NCI-H2107 (cell line): ENCODE measurements around the gene SLC2A1.

Source experiments
- DNase-seq: peaks from one replicate; lab custom pipeline; 2025; lab: John Stamatoyannopoulos, UW

SLC2A1 gene

GRCh38 chr1:42960122-42960390 lies 1.4 kb upstream of the SLC2A1 start:
- DNase-seq: no peak

GRCh38 chr1:42957880-42958487 lies 684 bp downstream of the SLC2A1 start:
- peak; percentile 50 for DNase-seq

GRCh38 chr1:42957229-42957879 lies 1.3 kb downstream of the SLC2A1 start:
- DNase-seq: no peak

GRCh38 chr1:42956739-42957138 lies 1.9 kb downstream of the SLC2A1 start:
- DNase-seq: no peak

- DNase-seq: no peak
Observed at GRCh38 chr1:42955311-42956063, 3.2 kb downstream of the SLC2A1 start.

DNA sequence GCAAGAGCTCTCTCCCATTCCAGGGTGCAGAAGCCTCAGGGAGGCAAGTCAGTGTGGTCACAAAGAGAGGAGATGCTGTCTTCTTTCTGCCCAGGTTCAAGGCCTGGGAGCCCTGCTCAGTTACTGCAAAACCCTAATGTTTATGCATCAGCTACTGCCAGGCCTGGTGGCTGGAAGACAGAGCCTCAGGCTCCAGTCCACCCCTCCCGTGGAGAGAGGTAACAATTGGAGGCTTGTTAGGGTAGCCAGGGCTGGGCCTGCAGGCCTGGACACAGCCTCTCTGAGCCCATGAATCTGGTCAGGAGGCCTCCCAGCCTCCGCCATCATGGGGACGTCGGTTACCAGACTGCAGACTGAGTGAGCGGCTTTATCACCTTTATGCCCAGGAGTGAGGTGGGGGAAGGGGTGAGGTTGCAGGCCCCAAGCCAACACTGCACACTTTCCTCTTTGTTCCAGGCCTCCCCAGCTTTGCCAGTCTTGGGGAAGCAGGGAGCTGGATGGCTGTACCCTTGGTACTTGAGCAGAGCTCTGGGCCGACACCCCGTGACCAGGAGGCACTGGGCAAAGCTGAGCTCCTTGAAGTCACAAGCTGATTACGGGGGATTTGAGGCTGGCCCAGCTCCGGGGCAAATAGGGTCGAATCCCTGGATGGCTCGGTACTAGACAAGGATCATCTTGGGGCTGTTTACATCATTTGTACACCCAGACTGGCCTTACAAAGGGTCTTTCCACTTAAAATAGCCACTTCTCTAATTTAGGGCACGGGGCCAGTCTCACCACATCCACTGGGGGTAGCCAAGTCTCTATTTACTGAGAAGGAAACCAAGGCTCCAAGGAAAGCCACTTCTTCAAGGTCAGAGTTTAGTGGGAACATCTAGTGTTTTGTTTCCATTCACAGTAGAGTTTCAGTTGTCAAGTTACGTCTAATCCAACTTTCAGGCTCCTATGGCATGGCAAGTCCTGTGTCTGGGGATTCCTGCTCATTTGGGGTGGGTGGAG lies 5.2 kb downstream of the SLC2A1 start:
- no peak for DNase-seq

GRCh38 chr1:42952303-42953001 lies 6.2 kb downstream of the SLC2A1 start:
- no peak for DNase-seq

DNA sequence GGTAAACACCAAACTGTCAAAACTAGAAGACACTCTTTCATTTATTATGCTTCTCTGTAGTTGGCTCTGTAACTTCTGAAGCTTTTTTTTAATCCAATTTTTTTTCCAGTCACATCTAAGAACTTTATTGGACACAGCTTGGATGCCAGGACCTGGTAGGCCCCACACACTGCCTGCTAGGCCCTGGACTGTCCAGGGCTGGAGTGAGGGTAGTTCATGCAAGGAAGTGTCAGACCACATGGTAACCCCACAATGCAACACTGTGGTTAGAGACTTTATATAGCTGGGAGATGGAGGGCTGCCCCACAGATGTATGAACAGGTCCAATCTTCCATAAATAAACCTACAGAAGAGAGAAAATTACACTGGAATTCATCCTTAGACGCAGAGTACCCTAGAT lies 7.1 kb downstream of the SLC2A1 start:
- DNase-seq: no peak

GRCh38 chr1:42950116-42950481 lies 8.6 kb downstream of the SLC2A1 start:
- no peak for DNase-seq

DNA sequence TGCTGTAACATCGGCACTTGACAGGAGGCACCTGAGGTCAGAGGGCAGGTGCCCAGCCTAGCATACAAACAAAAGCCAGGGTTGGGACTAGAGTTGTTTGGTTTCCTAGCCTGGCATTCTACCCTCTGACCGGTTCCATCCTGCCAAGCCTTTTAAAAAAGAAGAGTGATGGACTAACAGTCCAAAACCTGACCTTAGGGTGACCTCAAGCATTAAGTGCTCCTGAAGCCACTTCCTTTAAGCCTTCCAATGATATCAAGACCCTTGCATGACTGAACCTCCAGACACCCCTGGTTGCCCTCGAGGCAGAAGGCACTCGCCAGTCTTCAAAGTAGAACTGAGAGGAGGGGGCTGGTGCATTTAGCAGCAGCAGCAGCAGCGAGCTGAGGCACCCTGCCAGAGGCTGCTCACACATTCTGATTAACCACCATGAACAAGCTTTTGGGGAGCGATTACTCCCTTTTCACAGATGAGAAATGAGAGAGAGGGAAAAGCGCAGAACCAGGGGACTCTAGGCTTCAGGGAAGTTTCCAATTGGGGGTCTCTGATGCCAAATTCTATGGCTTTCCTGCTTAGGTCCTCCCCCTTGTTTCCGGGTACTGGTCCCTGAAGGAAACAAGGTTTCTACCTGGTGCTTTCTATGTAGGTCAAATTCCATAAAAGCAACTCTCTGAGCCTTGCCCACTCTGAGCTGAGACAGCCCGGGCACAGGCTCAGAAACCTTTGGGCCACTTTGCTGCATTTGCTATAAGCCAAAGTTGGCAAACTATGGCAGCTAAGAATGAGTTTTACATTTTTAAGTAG lies 9.2 kb downstream of the SLC2A1 start:
- no peak for DNase-seq

DNA sequence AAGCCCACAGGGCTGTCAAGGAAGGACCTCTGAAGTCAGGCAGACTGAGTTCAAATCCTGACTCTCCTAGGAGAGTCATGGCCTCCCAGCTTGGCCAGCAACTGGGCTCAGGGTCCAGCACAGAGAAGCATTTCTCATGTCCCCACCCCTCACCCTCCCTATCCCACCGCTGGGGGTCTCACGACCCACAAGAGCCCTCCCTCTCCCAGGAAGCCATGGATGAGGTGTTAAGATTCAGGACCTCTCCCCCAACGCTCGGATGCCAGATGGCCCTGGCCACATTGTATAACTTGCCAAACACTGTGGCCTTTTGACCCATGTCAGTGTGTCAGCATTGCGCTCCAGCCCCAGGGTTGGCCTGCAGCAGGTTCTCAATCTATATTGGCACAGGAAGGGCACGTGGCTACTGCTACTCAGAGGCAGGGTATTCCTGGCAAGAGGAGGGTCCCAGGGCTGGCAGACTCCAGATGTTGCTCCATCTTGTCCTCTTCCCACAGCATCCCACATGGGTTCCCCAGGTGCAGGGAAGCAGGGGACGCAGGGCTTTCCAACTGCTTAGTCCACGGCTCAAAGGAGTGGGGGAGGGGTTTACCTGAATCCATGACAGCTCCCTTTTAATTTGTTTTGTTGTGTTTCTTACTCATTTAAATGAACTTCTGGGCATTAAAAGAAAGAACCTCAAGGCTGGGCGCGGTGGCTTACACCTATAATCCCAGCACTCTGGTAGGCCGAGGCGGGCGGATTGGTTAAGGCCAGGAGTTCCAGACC lies 10.5 kb downstream of the SLC2A1 start:
- no peak for DNase-seq

- DNase-seq: no peak
Observed at GRCh38 chr1:42947117-42947516, 11.6 kb downstream of the SLC2A1 start.

DNA sequence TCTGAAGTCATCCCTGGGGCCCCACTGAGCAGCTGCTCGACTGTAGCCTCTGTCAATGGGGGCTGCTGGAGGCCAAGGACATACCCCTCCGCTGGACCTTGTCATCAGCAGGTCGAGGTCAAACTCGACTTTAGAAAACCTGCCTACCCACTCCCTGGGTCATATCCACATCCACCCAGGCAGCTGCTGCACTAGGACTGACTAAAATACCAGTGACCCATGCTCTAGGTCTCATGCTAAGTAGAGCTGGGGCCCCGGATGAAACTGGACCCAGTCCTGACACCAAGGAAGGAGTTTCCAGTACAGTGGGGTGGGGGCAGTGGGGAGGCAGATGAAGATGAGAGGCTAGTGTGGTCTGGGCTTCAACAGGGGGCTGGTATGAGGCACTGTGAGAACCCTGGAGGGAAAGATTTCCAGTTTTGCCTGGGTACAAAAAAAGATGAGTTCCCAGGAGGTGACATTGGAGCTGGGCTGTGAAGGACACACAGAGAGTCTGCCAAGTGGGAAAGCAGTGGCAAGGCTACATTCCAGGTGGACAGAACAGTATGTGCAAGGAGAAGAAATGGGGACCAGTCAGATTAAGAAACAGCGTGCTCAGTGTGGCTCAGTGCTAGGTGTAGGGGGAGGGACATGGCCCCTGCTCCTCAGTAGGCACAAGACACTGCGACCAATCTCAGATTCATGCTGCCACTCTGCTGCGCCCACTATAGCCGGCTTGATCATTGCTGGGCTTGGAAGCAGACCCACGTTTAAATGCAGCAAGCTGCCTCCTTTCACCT lies 12.4 kb downstream of the SLC2A1 start:
- no peak for DNase-seq

DNA sequence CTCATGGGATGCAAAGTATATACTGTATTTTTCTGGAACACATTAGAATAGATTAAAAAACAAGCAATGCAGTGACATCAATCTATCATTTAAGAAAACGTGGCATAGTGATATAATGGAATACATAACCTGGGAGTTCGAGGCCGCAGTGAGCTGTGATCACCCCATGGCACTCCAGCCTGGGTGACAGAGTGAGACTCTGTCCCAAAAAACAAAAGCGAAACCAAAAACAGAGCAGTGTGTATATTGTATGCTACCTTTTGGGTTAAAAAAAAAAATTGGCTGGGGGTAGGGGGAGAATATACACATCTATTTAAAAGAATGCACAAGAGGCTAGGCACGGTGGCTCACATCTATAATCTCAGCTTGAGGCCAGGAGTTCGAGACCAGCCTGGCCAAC lies 13.5 kb downstream of the SLC2A1 start:
- DNase-seq: no peak

DNA sequence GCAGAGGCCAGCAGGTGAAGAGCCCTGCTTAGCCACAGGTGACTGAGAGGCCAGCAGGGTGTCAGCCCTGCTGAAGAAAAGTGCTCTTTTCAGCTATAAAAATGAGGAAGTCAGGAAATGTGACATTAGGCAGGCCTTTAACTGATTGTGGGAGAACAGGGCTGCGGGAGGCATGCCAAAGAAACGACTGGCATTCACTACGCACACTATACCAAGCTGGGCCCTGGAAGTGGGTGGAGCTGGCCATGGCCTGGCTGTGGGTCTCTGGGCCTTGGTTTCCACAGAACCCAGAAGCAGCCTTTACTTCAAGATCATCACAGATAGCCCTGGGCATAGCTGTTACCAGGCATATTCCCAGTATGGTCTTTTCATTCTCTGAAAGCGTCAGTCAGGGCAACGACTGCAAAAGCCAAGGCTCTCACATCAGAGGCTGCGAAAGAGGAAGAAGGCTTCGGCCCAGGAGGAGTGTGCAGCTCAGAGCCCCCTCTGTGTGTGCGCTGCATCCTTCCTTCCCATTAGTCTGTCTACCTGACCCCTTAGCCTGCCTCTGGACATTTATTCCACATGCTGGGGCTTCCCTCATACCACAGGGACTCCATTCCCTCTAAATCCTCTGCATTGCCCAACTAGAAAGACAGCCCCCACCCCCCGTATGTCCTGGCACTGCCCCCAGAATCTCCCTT lies 14.3 kb downstream of the SLC2A1 start:
- DNase-seq: no peak

- DNase-seq: no peak
Observed at GRCh38 chr1:42943728-42944127, 14.9 kb downstream of the SLC2A1 start.

GRCh38 chr1:42943166-42943565 lies 15.5 kb downstream of the SLC2A1 start:
- no peak for DNase-seq

GRCh38 chr1:42942444-42942843 lies 16.2 kb downstream of the SLC2A1 start:
- DNase-seq: peak; percentile 56
